ENCODE data around the gene CCDC171. TPM values are rescaled to one million over a fixed set of nuclear protein-coding genes. Genes with fewer than 3 reads are reported as not detected.

CCDC171 gene
- total RNA-seq, 2 donors from 2014 or later: 4.3 to 6.4 TPM

GRCh38 chr9:15813076-15813475 is 260.2 kb downstream of the CCDC171 start:
- Histone ChIP-seq H3K27ac (no peak overlapping the region), H3K4me1 (ENCODE audit: control insufficient read depth in 1 of 2, low read depth in 2 of 2) (no peaks in the 10 kb centered on the region), H3K4me3 (no peak overlapping the region), H3K36me3 (peaks cover 4% of the 10 kb centered on the region), H3K9me3 (no peaks in the 10 kb centered on the region), H3K27me3 (replicated peaks; ENCODE audit: insufficient read depth) (no peaks in the 10 kb centered on the region)
- no peak for DNase-seq (ENCODE audit: low spot score)
- TF ChIP-seq CTCF (IDR thresholded peaks at IDR 0.05): no peak
- ATAC-seq (ENCODE audit: insufficient number of reproducible peaks, low FRiP score, low read depth): no peak

- H3K4me1 ChIP-seq (ENCODE audit: control insufficient read depth in 1 of 2, low read depth in 2 of 2): no peaks in the 10 kb centered on the region
- no peaks in the 10 kb centered on the region for H3K9me3 ChIP-seq
- ATAC-seq (ENCODE audit: insufficient number of reproducible peaks, low FRiP score, low read depth) (no peak), DNase-seq (ENCODE audit: low spot score) (no peak)
- H3K27ac ChIP-seq: no peak overlapping the region
- H3K27me3 ChIP-seq (replicated peaks; ENCODE audit: insufficient read depth): no peaks in the 10 kb centered on the region
- TF ChIP-seq CTCF (IDR thresholded peaks at IDR 0.05): no peak
- no peaks in the 10 kb centered on the region for H3K36me3 ChIP-seq
- no peak overlapping the region for H3K4me3 ChIP-seq
These were observed 271.5 kb downstream of the CCDC171 start for GRCh38 chr9:15824310-15824709.

DNA sequence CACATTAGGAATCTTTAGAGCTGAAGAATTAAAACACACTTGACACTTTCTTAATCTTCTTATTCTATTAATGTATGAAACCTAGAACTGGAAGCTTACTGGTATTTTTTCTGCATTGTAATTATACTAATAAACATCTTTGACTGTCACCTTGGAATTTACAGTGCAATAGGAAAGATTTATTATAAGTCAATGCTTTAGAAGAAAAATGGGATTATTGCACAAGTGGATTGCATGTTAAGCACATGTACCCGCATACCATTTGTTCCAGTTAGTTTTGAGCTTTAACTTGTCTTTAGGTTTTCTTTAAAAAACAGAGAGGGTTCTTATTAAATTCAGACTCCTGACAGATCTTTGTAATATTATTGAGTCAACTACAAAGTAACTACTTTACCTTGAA is 278.5 kb downstream of the CCDC171 start:
- Histone ChIP-seq H3K9me3 (no peaks in the 10 kb centered on the region), H3K4me3 (no peak overlapping the region), H3K27ac (no peak overlapping the region), H3K4me1 (ENCODE audit: control insufficient read depth in 1 of 2, low read depth in 2 of 2) (no peaks in the 10 kb centered on the region), H3K27me3 (replicated peaks; ENCODE audit: insufficient read depth) (no peaks in the 10 kb centered on the region), H3K36me3 (no peaks in the 10 kb centered on the region)
- ATAC-seq (ENCODE audit: insufficient number of reproducible peaks, low FRiP score, low read depth) (no peak), DNase-seq (ENCODE audit: low spot score) (no peak)
- no peak for TF ChIP-seq CTCF (IDR thresholded peaks at IDR 0.05)

DNA sequence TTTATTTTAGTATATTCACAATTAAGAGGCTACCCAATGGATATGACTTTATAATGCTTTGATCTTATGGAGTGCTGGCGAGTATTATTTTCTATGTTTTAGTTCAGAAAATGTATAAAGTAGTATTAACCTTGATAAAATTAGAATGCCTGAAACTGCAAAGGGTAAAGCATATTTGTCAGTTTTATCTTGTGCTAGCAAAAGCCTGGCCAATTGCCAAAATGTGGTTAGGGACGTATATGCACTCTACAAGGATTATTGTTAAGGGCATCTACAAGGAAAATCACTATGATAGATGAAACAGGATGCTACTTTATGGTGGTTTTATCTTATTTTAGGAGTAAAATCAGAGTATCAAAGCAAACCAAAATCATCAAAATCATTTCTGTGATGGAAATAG is 281.7 kb downstream of the CCDC171 start:
- Histone ChIP-seq H3K4me3 (no peak overlapping the region), H3K27ac (no peak overlapping the region), H3K36me3 (no peaks in the 10 kb centered on the region), H3K4me1 (ENCODE audit: control insufficient read depth in 1 of 2, low read depth in 2 of 2) (no peaks in the 10 kb centered on the region), H3K27me3 (replicated peaks; ENCODE audit: insufficient read depth) (no peaks in the 10 kb centered on the region), H3K9me3 (no peaks in the 10 kb centered on the region)
- no peak for TF ChIP-seq CTCF (IDR thresholded peaks at IDR 0.05)
- ATAC-seq (ENCODE audit: insufficient number of reproducible peaks, low FRiP score, low read depth) (no peak), DNase-seq (ENCODE audit: low spot score) (no peak)

GRCh38 chr9:15837079-15837679 is 284.3 kb downstream of the CCDC171 start:
- H3K4me3 ChIP-seq: no peak overlapping the region
- H3K36me3 ChIP-seq: no peaks in the 10 kb centered on the region
- ATAC-seq (ENCODE audit: insufficient number of reproducible peaks, low FRiP score, low read depth): no peak
- no peaks in the 10 kb centered on the region for H3K27me3 ChIP-seq (replicated peaks; ENCODE audit: insufficient read depth)
- H3K27ac ChIP-seq: no peak overlapping the region
- H3K4me1 ChIP-seq (ENCODE audit: control insufficient read depth in 1 of 2, low read depth in 2 of 2): no peaks in the 10 kb centered on the region
- peak; percentile 55 for TF ChIP-seq CTCF (IDR thresholded peaks at IDR 0.05)
- H3K9me3 ChIP-seq: no peaks in the 10 kb centered on the region
- no peak for DNase-seq (ENCODE audit: low spot score)
